Measurements from ENCODE around the gene SYT8. TPM values are rescaled to one million over a fixed set of nuclear protein-coding genes. Genes with fewer than 3 reads are reported as not detected.
A peak's percentile ranks its signal among the peaks of the same experiment; 100 is the strongest.

SYT8 gene
- total RNA-seq, 1 donor from 2014 or later: 22.4 TPM

DNA sequence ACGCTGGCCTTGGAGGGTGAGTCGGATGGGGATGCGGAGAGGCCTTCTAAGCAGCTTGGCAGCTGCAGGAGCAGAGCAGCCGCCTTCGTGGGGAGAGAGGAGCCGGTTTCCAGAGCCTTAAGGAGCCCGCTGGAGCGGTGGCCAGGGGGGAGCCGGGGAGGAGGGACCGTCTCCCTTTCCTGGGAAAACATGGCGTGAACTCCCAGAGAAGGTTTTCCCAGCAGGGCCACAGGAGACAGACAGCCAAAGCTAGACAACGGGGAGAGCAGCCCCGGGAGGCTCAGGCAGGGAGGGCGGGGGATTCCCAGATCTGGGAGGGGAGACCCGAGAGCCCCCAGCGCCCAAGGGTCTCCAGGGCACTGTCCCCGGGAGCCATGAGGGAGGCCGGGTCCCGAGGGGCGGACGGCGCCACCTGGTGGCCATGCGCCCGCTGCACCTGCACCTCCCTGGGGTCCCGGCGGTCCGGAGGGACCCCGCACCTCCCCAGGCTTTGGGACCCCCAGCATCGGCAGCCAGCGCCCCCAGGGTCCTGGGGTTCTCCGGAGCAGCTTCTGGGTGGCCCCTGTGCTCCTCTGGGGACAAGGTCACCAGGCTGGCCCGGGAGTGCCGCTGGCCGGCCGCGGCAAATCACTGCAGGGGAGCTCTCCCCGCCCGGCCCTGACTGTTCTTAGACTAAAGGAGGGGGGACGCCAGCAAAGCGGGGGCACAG lies 2.4 kb upstream of the SYT8 start:
- no peak for ATAC-seq

DNA sequence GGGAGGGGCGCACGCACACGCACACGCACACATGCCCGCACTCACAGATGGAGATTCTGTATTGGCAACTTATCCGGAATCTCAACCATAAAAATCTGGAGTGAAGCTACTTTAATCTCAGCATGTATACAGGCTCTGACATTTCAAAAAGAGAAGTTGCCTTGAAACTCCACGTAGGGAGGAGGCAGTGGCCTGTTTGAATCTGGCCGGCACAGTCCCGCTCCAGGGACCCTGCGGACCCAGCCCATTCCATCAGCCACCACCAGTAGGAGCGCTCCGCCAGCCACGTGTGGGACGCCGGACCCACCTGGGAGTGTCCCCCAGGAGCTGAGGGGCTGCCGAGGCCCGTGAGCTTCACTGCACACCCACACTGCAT lies 1.9 kb upstream of the SYT8 start:
- no peak for ATAC-seq

DNA sequence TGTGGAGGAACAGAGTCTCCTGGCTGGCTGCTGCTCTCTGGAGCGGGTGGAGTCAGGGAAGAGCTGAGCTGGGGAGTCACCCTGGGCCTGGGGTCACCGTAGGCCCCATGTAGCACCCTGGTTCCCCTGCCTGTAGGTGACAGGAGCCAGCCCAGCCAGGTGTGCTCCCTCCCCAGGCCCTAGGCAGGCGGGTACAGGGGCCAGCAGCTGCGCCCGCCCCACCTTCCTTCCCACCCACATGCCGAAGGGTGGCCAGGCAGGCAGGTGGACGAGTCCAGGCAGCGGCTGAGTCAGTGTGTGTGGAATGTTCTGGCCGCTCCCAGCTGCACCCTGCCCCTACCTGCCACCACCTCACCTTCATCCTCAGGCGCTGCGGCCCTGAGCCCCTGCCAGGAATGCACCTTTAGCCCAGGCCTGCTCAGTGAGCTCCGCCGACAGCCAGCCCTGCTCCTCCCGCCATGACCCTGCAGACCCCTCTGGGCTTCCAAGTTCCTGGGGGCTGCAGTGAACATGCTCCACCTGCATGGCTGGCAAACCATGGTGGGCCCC lies 654 bp upstream of the SYT8 start:
- ATAC-seq: peak; percentile 89

DNA sequence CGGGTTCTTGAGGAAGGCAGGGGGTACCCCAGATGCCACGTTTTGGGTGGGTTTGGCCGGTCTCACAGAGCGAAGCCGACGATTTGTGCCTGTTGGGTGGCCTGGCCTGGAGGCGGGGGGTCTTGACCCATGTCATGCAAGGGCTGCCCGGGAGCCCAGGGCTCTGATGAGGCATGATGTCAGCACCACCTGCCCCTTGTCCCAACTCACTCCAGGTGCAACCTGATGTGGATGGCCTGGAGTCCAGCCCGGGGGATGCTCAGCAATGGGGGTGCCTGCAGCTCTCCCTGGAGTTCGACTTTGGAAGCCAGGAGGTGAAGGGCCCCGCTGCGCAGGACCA lies 851 bp downstream of the SYT8 start:
- no peak for ATAC-seq

DNA sequence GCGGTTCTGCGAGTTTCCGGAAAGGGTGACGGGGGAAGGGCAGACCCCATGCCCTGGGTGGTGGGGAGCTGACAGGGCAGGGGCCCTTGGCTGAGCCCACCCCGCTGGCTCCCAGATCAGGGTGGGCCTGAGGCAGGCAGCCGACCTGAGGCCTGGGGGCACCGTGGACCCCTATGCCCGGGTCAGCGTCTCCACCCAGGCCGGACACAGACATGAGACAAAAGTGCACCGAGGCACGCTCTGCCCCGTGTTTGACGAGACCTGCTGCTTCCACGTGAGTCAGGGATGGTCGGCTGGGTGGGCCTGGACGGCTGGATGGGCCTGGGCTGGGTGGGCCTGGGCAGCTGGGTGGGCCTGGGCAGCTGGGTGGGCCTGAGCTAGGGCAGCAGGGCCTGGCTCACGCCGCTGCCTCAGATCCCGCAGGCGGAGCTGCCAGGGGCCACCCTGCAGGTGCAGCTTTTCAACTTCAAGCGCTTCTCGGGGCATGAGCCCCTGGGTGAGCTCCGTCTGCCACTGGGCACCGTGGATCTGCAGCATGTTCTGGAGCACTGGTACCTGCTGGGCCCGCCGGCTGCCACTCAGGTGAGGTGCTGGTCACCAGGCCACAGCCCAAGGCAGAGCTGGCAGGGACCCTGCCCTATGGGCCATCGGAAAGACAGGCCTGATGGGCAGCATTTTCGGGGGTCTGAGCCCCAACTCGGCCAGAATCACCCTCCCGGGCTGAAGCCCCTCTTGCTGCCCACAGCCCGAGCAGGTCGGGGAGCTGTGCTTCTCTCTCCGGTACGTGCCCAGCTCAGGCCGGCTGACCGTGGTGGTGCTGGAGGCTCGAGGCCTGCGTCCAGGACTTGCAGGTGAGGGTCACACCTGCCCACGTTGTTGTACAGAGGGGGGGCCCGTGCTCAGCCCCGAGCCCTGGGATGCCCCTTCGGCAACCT lies 1.5 kb downstream of the SYT8 start:
- ATAC-seq: no peak

DNA sequence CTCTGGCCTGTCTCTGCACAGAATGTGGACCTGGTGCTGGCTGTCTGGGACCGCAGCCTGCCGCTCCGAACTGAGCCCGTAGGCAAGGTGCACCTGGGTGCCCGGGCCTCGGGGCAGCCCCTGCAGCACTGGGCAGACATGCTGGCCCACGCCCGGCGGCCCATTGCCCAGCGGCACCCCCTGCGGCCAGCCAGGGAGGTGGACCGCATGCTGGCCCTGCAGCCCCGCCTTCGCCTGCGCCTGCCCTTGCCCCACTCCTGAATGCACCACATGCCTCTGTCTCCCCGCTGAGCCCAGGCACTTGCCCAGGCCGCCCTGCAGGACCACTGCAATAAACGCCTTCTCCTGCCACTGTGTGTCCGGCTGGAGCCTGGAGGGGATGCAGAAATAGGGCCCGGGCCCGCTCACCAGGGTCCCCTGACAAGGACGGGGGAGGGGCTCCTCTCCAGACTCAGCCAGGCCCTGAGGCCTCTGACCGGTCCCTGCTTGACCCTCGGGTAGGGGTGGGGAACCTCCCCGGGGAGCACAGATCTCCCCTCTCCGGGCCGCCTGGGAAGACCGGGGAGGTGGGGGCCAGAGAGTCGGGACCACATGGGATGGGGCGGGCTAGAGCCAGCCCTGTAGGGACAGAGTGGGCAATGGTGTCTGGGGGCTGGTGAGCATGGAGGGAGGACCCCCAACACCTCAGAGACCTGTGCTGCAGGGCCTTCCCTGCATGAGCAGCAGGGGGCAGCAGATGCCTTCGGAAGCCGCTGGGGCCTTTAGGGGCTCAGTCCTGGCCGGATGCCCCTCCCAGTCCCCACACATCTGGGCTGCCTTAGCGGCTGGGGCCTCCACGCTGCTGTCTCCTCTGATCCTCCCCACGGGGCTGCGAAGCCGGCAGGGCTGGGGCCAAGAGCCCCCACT lies 2.6 kb downstream of the SYT8 start:
- no peak for ATAC-seq

DNA sequence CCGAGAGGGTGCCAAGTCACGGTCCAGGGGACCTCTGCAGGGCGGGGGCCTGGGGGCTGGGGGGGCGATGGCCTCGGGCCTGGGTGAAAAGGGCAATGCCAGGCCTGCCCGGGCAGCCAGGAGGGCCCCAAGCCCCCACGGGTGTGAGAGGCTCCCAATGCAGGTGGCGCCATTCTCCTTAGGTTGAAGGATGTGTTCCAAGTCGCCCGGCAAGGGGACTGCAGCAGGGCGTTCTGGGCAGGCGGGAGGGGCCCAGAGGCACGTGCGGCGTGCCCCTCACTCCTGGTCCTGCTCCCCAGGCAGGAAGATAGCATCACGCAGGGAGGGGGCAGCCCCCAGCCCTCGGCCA lies 3.3 kb downstream of the SYT8 start:
- ATAC-seq: no peak

DNA sequence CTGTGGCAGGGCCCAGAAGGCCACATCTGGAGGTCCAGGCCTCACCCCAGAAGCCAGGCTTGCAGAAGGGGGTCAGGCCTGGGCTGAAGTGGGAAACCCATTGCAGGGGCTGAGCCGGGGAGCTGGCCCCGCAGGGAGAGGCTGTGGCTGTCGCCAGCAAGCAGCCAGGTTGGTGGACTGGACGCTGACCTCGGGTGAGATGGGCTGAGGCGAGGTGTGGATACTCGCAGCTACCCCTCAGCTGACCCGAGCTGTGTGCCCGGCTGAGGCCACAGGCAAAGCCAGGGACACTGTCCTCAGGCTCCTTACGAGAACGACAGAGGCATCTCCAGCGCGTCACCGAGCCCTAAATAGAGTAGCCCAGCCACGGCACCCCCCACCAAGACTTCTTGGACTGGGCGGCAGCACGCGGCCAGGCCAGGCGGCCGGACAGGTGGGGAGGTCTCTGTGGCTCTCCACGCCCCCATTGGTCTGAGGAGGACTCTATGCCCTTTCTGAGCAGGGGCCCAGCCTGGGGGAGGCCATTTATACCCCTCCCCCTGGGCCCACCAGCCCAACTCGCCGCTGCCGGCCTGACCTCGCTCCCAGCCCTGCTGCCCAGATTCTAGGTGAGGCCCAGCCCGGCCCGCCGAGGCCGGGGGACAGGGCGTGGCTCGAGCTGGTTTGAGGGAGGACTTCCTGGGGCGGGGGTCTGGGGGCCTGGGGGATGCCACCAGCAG lies 3.8 kb downstream of the SYT8 start, which contains the start of gene TNNI2:
Gene TNNI2, plus strand, starts transcription at position 556 of the 719 bp plus-strand sequence. CDS start 716 bp downstream, outside the sequence.
- no peak for ATAC-seq

DNA sequence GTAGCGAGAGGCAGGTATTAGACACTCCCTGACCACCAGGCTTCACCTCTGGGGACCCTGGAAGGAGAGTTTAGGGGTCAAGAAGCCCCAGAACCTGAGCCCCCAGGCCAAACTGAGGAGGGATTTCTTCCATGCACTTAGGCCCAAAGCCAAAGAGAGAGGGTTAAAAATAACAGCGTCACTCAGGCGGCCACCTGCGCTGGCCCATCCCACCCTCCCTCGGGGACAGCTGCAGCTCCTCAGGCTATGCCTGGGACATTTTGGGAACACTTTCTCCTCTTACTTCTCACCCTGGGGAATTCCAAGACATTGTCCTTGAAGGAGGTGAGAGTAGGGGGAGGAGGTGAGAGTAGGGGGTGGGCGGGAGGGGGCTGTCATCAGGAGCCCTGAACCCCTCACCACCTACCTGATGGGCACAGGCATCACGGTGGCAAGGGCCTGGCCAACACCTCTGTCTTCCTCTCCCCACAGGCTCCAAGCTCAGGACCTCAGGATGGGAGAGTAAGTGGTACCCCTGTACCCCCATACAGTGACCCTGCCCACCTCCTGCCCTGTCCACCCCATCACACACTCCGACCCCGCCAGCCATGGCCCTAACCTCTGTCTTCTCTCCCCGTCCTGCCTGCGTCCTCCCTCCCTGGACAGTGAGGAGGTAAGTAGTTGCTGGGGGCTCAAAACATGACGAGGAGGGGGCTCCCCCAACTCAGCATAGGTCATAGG lies 4.6 kb downstream of the SYT8 start:
- no peak for ATAC-seq

DNA sequence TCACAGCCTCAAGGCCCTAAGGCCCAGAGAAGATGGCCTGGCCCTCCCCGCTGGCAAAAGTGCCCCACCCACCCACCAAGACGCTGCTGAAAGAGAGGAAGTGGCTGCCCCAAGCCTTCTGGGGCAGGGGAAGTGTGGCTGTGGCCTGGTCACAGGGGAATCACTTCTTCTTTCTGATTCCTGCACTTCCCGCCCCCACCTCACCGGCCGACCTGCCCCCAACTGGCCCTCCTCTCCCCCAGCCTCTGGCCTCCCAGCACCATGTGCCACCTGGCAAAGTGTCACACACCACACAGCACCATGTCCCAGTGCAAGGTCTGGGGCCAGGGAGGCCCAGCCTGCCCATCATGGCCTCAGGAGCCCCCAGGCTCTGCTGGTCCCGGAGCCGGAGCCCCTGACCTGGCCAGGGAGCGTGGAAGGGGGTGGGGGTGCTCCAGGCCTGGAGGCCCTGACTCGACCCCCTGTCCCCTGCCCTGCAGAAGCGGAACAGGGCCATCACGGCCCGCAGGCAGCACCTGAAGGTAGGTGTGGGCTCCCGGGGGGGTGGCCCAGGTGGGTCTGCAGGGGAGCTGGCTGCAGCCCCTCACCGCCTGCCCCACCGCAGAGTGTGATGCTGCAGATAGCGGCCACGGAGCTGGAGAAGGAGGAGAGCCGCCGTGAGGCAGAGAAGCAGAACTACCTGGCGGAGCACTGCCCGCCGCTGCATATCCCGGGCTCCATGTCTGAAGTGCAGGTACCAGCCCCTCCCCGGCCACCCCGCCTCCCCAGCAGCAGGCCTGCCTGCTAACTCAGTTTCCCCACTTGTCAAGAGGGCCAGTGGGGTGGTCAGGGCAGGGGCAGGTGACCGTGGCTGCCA lies 5.4 kb downstream of the SYT8 start:
- peak; percentile 3 for ATAC-seq

DNA sequence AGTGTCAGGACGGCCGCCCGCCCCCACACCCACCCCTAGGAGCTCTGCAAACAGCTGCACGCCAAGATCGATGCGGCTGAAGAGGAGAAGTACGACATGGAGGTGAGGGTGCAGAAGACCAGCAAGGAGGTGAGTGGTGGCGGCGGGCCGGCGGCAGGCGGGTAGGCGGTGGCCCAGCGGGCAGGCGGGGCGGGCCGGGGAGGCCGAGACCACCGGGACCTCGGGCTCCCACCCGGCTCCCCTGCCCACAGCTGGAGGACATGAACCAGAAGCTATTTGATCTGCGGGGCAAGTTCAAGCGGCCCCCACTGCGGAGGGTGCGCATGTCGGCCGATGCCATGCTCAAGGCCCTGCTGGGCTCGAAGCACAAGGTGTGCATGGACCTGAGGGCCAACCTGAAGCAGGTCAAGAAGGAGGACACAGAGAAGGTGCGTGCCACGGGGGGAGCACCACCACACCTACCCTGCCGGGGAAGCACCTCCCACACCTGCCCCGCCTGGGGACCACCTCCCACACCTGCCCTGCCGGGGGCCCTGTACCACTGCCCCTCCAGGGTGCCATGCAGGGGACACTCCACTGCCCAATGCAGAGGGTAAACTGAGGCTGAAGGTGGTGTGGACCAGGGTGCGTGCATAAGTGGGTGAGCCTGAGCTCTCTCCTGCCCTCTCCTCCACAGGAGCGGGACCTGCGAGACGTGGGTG lies 6.1 kb downstream of the SYT8 start:
- no peak for ATAC-seq

DNA sequence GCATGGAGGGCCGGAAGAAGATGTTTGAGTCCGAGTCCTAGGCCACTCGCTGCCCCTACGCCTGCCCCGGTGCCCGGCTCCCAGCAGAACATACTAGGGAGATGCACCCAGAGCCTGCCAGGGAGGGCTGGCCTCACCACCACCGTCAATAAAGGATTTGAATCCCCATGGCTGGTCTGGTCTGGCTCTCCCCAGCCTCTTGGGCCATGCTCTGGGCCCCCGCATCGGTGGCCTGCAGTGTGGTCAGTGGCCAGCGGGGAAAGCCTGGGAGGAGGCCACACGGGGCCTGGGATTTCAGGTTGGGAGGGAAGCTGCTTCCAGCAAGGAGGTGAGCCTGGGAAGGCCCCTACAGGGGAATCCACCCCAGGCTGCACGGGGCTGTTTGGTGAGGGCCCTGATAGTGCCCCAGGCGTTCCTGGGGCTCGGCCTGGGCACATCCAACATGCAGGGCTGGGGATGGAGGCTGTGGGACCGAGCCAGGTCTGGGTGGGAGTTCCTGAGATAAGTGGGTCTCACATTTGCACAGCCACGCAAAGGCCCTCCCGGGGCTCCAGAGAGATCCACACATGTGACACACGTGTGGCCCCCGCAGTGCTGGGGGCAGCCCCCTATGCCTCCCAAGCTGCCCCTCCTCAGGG lies 6.8 kb downstream of the SYT8 start:
- ATAC-seq: no peak

DNA sequence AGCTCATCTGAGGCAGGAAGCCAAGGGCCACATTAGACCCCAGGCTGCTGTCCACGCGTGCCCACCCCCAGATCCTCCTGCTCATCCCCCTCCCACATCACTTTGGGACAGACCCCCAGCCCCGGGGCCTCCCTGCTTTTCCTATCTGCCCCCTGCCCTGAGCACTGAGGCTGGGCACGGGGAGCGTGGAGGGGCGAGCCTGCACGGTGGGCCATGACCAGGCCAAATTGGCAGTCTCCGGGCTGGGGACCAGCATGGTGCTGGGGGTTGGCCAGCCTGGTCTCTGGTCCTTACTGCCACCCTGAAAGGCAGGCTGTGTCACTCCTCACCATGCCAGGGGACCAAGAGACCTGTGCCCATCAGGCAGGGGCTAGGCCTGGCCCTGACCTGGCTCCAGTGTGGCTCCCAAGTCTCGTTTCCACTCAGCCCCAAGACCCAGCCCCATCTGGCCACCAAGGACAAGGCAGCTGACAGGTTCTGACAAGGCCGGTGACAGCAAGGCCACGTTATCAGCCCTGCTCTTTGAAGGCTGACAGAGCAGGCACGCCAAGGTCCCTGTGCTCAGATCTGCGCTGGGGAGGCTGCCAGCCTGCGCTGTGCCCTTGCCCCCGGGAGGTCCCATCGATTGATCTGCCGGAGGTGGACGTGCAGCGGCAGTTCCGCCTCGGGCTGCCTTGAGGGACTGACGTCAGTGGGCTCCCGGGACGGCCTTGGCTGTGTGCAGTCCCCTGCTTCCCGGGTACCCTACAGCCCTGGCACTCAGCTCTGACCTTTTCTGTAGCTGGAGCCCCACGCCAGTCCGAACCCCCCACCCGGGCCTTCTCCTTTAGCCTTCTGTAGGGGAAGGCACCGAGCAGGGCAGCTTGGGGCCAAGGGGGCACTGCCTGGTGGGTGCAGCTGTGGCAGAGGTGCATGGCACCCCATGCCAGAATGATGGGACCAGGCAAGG lies 7.6 kb downstream of the SYT8 start:
- no peak for ATAC-seq

DNA sequence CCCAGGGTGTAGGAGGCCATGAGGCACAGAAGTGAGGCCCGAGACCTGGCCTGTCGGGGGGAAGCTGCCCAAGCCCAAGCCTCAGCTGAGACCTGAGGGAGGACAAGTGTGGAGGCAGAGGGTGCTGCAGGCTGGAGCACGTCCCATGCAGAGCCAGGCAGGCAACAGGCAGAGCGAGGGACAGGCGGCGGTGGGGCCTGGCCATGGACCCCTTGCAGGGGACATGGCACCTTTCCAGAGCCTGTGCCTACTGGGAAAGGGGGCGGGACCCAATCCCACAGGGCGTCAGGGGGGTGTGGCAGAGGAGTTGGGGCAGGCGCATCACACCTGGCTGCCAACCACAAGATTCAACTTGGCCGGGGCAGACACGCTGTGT lies 8.3 kb downstream of the SYT8 start:
- peak; percentile 15 for ATAC-seq

DNA sequence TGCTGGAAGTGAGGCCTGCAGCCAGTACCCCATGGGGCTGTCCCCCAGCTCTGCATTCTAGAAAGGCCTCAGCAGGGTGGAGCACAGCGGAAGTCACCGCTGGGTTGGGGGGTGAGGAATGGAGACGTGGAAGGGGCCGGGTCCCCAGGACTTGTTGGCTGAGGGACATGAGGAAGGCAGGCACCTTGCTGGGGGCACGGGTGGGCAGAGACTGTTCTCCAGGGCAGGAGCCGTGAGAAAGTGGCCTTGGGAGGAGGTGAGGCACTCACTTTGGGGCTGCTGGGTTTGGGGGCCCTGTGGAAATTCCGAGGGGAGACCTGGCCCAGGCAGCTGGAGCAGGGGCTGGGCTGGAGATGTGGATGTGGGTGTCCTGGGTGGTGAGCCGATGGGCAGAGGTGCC lies 9.0 kb downstream of the SYT8 start:
- no peak for ATAC-seq

DNA sequence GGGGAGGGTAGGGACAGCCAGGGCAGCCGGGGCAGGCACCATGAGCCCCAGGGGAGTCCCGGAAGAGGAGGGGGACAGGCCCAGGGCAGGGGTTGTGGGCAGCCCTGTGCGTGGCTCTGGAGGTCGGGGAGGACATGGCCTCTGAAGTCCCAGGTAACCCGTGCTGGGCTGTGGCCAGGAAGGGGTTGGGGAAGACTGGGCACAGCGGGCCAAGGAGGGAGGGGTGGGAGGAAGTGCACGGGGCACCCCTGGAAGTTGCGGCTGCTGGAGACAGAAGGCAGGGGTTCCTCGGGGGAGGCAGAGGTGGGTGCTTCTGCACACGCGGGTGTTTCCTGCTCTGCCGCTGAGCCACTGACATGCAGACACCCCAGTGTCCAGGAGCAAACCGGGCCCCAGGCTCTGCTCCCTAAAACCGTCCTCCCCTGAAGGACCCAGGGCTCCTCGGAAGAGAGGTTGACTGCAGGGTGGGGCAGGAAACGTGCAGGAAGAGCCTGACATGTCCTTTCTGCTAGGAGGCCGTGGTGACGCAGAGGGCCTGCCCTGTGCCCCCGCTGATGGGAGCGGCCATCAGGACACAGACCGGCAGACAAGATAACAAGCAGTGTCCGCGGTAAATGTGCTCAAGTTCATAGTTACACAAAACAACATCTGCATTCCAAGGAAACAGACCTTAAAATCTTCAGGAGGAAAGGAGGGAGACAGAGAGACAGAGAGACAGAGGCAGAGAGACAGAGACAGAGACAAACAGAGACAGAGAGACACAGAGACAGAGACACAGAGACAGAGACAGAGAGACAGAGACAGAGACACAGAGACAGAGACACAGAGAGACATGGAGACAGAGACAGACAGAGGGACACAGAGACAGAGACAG lies 9.7 kb downstream of the SYT8 start:
- ATAC-seq: no peak

DNA sequence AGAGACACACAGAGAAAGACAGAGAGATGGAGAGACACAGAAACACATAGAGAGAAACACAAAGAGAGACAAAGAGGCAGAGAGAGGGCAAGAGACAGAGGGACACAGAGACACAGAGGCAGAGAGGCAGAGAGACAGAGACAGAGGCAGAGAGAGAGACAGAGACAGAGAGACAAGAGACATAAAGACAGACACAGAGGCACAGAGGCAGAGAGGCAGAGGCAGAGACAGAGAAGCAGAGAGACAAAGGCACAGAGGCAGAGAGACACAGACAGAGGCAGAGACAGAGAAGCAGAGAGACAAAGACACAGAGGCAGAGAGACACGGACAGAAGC lies 10.3 kb downstream of the SYT8 start:
- no peak for ATAC-seq

Measured in esophagus mucosa (tissue), 1 donor.